Fibroblast of lung (primary cell): ENCODE measurements around the gene OCIAD1.

Experiments
- CTCF ChIP-seq, 2 donors: IDR thresholded peaks in 1 of 2; conservative IDR thresholded peaks in 1 of 2; 1 replicate in 1 of 2; 2 replicates in 1 of 2; pipeline ENCODE4 v1.5.1; 2011 to 2012; ENCODE audit warnings: low read length in 2 of 2, control low read depth in 1 of 2, inconsistent platforms in 1 of 2, low read depth in 1 of 2, mild to moderate bottlenecking in 1 of 2
- EZH2 ChIP-seq: IDR thresholded peaks from 2 replicates; pipeline ENCODE4 v1.5.1; 2012; ENCODE audit warnings: low read length, control low read depth, mild to moderate bottlenecking; ENCODE audit errors: missing control alignments

- TF ChIP-seq CTCF (conservative IDR thresholded peaks at IDR 0.05 in 1 of 2, IDR thresholded peaks at IDR 0.05 in 1 of 2; ENCODE audit: low read depth in 1 of 2, low read length in 2 of 2): no peak
- TF ChIP-seq EZH2: no peak
These were observed 31.1 kb downstream of the OCIAD1 start for GRCh38 chr4:48862038-48862437.
